HG03575 (cell line): ENCODE results near the gene SUSD5.
"Not testable (repeated sequence)": the region's sequence is repeated elsewhere in the genome, so short reads cannot be mapped to it uniquely, and the experiment has no call there.

Experiments
- ATAC-seq: cut with Tn5 transposase; IDR thresholded peaks from one replicate; pipeline ENCODE4 v1.9.1; 2021; ENCODE audit not compliant: unreplicated experiment, insufficient number of reproducible peaks, low FRiP score; ENCODE audit errors: extremely low read depth

The SUSD5 gene

DNA sequence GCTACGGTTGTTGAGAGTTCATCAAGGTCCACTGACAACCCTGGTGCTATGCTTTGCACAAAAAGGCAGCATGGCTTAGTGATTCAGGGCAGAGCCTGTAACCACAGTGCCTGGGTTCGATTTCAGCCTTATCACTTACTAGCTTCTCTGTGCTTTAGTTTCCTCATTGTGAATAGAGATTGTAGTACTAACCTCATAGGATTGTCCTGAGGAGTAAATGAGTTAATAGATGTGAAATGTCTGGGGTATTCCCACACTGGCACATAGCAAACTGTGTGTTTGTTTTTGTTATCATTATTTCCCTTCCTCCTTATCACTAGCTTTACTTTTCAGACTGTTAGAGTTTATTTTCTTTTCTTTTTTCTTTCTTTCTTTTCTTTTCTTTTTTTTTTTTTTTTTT lies 88.5 kb downstream of the SUSD5 start:
- no peak for ATAC-seq

DNA sequence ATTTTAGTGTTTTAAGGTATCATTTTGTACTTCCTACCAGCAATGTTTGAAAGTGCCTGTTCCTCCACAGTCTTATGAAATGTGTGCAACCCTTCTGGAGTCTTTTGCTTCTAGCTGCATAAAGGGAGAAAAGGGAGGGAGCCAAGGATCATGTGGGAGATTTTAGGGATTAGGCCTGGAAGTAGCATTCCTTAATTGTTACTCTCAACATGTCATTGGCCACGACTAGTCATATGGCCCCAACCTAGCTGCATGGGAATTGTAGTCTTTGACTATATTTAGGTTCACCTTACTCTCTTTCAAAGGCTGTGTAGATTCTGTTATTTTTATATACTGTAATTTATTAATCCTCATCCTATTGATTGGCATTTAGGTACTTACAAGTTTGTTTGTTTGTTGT lies 89.9 kb downstream of the SUSD5 start:
- ATAC-seq = no peak

- no peak for ATAC-seq
Observed at GRCh38 chr3:33125840-33126239, 92.8 kb downstream of the SUSD5 start.

DNA sequence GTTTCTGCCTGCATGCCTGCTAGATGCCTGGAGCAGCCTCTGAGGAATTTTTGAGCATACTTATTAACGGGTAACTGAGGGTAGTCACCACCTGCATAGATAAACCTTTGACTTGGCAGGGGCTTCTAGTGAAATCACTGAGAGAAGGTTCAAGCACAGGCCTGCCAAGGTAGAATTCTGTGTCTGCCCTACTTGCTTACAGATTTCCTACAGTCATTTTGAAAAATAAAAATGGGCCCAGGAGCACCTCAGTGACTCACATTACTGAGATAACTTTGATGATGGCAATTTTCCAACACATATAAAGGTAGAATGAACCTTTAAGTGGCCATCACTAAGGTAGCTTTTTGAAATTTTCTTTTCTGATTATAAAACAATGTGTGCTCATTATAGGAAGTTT lies 94.0 kb downstream of the SUSD5 start:
- no peak for ATAC-seq

GRCh38 chr3:33122991-33123390 lies 95.6 kb downstream of the SUSD5 start:
- ATAC-seq = no peak

- no peak for ATAC-seq
Observed at GRCh38 chr3:33119891-33120290, 98.7 kb downstream of the SUSD5 start.

- ATAC-seq = no peak
Observed at GRCh38 chr3:33117461-33117860, 101.1 kb downstream of the SUSD5 start.

GRCh38 chr3:33115024-33115768 lies 103.4 kb downstream of the SUSD5 start:
- no peak for ATAC-seq

GRCh38 chr3:33114622-33115023 lies 104.0 kb downstream of the SUSD5 start:
- ATAC-seq = no peak

GRCh38 chr3:33113772-33114621 lies 104.6 kb downstream of the SUSD5 start, which contains the start of gene CRTAP:
TSS of gene CRTAP (plus strand) at chr3:33114014. CDS start at chr3:33114078, 64 bp downstream.
- ATAC-seq = peak; percentile 37

GRCh38 chr3:33111581-33111980 lies 107.0 kb downstream of the SUSD5 start:
- peak; percentile 47 for ATAC-seq

DNA sequence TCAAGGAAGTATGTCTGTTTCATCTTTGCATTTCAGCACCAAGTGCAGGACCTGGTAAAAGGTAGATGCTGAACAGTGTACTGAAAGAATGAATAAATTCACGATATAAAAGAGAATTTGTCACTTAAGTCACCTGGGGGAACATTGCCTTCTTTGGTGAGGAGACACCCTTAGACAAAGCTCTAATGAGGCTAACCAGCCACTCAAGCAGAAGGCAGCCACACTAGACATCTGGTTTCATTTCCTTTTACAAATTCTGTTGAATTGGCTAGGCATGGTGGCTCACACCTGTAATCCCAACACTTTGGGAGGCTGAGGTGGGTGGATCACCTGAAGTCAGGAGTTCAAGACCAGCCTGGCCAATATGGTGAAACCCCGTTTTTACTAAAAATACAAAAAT lies 111.8 kb downstream of the SUSD5 start:
- ATAC-seq = not testable (repeated sequence)

DNA sequence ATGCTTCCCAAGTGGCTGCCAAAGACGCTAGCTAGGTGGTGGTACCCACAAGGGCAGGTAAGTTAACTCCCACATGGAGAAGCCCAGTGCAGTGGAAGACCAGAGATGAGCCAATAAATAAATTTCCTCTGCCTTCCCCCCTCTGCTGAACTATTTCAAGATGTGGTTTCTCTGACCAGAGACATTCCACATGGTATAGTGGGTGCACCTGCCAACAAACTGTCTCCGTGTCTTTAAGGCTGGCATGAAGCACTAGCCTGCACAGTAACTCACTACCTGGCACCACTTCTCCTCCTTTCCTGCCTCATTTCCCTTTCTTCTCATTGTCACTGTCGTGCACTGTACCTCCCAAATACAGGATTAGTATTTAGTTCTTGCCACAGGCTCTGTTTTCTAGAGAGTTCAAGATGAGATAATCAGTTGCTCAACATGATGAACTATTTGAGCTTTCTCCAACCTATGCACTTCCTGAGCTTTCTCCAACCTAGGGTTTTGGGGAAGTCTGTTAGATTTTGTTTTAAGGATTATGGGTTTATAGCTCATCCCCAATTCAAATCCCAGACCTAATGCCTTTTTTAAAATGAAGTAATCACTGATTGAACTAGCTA lies 113.2 kb downstream of the SUSD5 start:
- ATAC-seq = no peak

DNA sequence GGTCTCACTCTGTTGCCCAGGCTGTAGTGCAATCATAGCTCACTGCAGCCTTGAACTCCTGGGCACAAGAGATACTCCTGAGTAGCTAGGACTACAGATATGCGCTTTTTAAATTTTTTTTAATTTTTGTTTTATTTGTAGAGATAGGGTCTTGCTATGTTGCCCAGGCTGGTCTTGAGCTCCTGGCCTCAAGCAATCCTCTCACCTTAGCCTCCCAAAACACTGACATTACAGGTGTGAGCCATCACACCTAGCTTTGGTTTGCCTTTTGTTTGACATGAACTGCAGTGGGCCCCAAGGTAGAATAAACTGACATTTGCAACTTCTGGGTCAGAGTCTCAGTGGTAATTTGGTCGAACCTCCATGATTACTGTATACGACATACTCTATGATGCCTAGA lies 113.8 kb downstream of the SUSD5 start:
- no peak for ATAC-seq

GRCh38 chr3:33103480-33103879 lies 115.1 kb downstream of the SUSD5 start:
- ATAC-seq = no peak

DNA sequence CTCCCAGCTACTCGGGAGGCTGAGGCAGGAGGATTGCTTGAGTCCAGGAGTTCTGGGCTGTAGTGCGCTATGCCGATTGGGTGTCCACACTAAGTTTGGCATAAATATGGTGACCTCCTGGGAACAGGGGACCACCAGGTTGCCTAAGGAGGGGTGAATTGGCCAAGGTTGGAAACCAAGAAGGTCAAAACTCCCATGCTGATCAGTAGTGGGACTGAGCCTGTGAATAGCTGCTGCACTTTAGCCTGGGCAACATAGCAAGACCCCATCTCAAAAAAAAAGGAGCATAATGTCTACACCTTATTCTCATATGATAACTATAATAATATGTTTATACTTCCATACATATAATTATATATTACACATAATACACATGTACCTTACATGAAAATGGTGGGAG lies 115.6 kb downstream of the SUSD5 start:
- no peak for ATAC-seq

- ATAC-seq = no peak
Observed at GRCh38 chr3:33100229-33100628, 118.4 kb downstream of the SUSD5 start.
